Activated naive CD4-positive, alpha-beta T cell treated with anti-CD3 and anti-CD28 coated beads for 36 hours (primary cell): Measurements from ENCODE around the gene SNX14. TPM values are rescaled to one million over a fixed set of nuclear protein-coding genes. Genes with fewer than 3 reads are reported as not detected.
"Not testable (repeated sequence)": the region's sequence is repeated elsewhere in the genome, so short reads cannot be mapped to it uniquely, and the experiment has no call there.

Source experiments
- CTCF ChIA-PET: fragments of 350-600 bp; sonication (Branson Sonifier 250); formaldehyde crosslinking; loops from one replicate; lab custom pipeline; 2021; ENCODE audit warnings: antibody characterized with exemption; lab: Charles Lee
- DNase-seq: peaks from one replicate; pipeline ENCODE4 v3.0.0-alpha.2; 2020
- H3K27ac Mint-ChIP-seq: one replicate; pipeline ENCODE4 v1.8.0; 2021; ENCODE audit warnings: mild to moderate bottlenecking, mixed read lengths
- H3K27me3 Mint-ChIP-seq: one replicate; pipeline ENCODE4 v1.8.0; 2021; ENCODE audit warnings: low read depth, mixed read lengths
- H3K36me3 Mint-ChIP-seq: one replicate; pipeline ENCODE4 v1.8.0; 2021; ENCODE audit warnings: low read depth, mixed read lengths
- H3K4me1 Mint-ChIP-seq: one replicate; pipeline ENCODE4 v1.8.0; 2021; ENCODE audit warnings: low read depth, mixed read lengths
- H3K4me3 Mint-ChIP-seq: one replicate; pipeline ENCODE4 v1.8.0; 2021; ENCODE audit warnings: mild to moderate bottlenecking, moderate library complexity, mixed read lengths
- H3K9me3 Mint-ChIP-seq: one replicate; pipeline ENCODE4 v1.8.0; 2021; ENCODE audit warnings: mixed read lengths
- intact Hi-C: fragments of 100-400 bp; cut with micrococcal nuclease; formaldehyde crosslinking; loops from one replicate; pipeline ENCODE4 v1.15.1; 2023
- total RNA-seq, 2 experiments: library from RNA; stranded (reverse); gene quantifications; one replicate each; pipeline ENCODE4 v1.2.3, GENCODE V29; 2021

SNX14 gene
- total RNA-seq, 2 experiments from 2014 or later, result 18.8 to 22.6 TPM

DNA sequence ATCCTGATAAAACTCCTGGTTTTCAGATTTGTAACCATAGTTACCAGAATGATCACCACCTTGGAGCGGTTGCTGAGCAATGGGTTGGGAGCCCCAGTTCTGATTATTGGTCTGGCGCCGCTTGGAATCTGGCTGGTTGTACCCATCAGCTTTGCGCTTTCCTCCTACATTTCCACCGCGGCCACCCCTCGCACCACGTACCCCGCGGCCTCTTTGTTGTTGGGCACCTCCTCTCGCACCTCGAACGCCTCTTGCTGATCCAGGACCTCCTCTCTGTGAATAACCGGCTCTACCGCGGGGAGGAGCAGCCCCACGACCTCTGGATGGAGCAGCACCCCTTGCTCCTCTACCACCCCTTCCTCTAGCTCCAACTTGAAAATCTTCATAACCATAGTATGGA lies 21.1 kb upstream of the SNX14 start:
- H3K4me3 Mint-ChIP-seq, result no peak overlapping the region
- CTCF ChIA-PET, result no interaction called here
- H3K27me3 Mint-ChIP-seq, result no peaks in the 10 kb centered on the region
- H3K4me1 Mint-ChIP-seq, result peaks cover 14% of the 10 kb centered on the region
- no peak for DNase-seq
- H3K27ac Mint-ChIP-seq, result no peak overlapping the region
- intact Hi-C loops, result no loop called here
- H3K9me3 Mint-ChIP-seq, result no peaks in the 10 kb centered on the region
- H3K36me3 Mint-ChIP-seq, result peaks cover 50% of the 10 kb centered on the region

DNA sequence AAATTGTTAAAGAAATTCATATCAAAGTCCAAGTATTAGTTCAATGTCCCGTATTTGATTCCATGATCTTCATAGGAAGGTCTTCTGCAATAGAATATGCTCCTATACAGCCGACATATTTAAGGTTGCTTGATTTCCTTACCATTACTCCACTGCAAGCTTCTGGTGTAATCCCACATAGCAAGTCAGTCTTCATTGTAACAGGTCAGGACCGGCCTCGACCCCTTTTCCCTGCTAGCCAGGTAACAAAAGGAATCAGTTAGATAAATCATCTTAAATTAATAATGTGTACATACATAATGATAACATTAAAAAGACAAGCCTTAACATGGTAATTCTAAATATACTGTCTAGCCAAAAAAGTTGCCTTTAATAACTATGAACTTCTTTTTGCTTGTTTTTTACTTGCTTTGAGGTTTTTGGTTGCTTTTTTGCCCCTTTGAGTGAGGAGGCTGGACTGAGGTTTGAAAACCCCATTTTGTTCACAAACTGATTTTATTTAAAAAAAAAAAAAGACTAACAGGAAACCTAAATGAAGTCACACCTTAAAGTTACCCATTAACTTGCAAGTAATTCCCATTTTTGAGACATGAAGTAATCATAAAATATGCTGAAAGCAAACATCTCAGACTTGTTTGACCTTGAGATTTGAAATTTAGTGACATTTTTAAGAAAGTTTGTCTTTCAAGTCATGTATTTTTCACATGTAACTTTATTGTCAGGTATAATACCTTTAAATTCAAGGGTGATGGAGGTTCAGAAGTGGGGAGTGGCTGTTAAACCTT lies 19.2 kb upstream of the SNX14 start:
- Mint-ChIP-seq H3K27ac (no peak overlapping the region), H3K4me3 (no peak overlapping the region)
- CTCF ChIA-PET, result no interaction called here

DNA sequence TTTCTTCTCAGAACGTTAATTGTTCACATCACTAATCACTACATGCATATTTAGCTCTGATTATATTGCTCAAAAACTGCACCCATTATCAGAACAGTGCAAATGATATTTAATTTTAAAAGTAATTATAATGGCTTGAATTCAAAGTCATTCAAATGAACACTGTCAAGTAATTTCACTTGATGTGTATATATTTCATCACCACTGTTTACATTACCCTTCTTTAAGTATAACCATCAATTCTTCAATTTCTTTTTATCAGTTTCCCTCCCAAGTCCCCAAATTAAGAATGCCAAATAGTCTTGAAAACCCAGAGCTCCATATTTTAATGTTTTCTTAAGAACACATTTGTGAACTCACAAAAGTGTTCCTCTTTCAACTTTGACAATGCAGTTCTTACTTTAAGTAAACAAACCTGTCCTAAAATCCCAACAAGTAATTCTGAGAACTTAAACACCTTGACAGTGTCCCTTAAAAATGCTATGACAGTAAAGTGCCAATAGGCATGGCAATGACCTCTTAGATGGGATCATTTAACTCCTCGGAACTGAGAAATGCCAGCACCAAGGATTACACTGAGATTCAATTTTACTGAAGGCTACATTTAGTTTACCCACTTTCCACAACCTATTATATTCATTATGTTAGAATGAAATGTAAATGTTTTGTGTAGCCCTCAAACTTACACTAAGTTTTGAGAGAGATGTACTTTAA lies 16.7 kb upstream of the SNX14 start:
- CTCF ChIA-PET, result no interaction called here
- H3K27ac Mint-ChIP-seq, result no peak overlapping the region
- intact Hi-C loops, result no loop called here
- H3K4me1 Mint-ChIP-seq, result peaks cover 5% of the 10 kb centered on the region
- no peaks in the 10 kb centered on the region for H3K27me3 Mint-ChIP-seq
- no peak overlapping the region for H3K4me3 Mint-ChIP-seq
- DNase-seq, result no peak
- H3K9me3 Mint-ChIP-seq, result no peaks in the 10 kb centered on the region
- H3K36me3 Mint-ChIP-seq, result peaks cover 41% of the 10 kb centered on the region

More for the DNA sequence above, 19.2 kb upstream of the SNX14 start:
- peaks cover 7% of the 10 kb centered on the region for H3K4me1 Mint-ChIP-seq
- no peaks in the 10 kb centered on the region for H3K27me3 Mint-ChIP-seq
- intact Hi-C loops, result no loop called here
- H3K36me3 Mint-ChIP-seq, result peaks cover 46% of the 10 kb centered on the region
- no peak for DNase-seq
- no peaks in the 10 kb centered on the region for H3K9me3 Mint-ChIP-seq

DNA sequence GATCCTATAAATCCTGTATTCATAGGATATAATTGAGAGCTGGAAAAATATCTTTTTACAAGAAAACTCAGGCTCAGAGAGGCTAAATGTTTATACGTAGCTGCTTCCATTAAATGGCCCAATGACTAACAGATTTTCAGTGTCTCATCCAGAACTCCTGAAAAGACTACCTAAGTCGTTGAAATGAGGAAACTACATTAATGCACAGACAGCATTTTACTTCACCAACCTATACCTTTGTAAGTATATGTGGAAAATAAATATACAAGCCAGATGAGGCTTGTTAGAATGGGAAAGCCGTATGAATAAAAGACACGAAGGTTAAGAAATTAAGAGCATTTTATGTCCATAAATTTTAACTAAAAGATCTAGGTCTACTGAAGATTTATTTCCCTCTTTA lies 8.4 kb upstream of the SNX14 start:
- H3K36me3 Mint-ChIP-seq, result peaks cover 12% of the 10 kb centered on the region
- H3K4me1 Mint-ChIP-seq, result no peaks in the 10 kb centered on the region
- no peak overlapping the region for H3K4me3 Mint-ChIP-seq
- H3K27ac Mint-ChIP-seq, result no peak overlapping the region
- CTCF ChIA-PET, result no interaction called here
- H3K27me3 Mint-ChIP-seq, result no peaks in the 10 kb centered on the region
- DNase-seq, result no peak
- H3K9me3 Mint-ChIP-seq, result no peaks in the 10 kb centered on the region
- intact Hi-C loops, result no loop called here

DNA sequence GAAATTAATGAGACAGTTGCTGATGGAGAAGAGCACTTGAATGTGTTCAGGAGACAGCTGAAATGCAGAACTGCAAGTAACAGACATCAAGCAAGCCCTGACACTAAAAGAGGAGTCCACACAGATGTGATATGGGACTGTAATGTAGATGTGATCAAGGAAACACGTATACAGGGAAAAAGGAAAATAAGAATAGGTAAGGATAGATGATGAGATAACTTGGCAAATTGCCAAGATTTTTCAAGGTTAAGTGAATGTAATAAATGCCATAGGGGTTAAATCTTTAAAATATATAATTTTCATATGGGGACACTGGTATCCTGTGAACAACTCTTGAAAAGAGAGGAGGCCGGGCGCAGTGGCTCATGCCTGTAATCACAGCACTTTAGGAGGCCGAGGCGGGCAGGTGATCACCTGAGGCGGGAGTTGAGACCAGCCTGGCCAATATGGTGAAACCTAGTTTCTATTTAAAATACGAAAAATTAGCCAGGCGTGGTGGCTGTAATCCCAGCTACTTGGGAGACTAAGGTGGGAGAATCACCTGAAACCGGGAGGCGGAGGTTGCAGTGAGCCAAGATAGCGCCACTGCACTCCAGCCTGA lies 7.2 kb upstream of the SNX14 start:
- Mint-ChIP-seq H3K9me3 (no peaks in the 10 kb centered on the region), H3K27me3 (no peaks in the 10 kb centered on the region), H3K4me1 (no peaks in the 10 kb centered on the region), H3K27ac (peak overlapping the region; percentile 48), H3K4me3 (no peak overlapping the region), H3K36me3 (peaks cover 12% of the 10 kb centered on the region)
- CTCF ChIA-PET, result no interaction called here
- no peak for DNase-seq
- intact Hi-C loops, result no loop called here

DNA sequence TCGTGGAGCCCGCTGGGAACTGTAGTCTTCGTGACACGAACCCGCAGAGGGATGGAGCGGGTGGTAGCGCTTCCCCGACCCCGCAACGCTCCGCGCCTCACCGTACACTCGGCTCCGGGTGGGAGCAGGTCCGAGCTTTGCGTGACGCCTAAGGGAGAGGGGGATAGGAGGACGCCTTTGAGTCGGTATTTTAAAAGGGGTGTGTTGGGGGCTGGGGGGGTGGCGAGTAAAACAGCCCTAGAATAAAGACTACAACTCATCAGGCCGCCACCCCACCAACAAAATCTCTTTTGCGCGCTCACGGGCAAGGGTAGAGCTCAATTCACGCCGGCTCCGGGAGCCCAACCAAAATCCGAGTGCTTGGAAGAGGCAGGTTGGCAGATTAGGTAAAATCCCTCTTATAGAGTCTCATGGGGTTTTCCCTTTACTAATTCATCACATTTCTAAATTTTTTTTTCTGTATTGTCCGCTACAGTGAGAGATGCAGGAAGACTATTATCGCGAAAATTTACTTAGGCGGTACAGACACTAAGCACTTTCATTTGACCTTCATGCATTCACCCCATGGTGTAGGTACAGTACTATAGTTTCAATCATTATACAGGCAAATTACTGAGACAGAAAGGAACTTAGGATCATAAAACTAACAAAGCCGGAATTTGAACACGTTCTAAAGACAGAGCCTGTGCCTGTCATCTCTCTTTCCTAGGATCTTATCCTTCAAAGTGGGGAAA lies 706 bp upstream of the SNX14 start:
- Mint-ChIP-seq H3K27ac (peak overlapping the region; percentile 94), H3K4me1 (peaks cover 30% of the 10 kb centered on the region)

DNA sequence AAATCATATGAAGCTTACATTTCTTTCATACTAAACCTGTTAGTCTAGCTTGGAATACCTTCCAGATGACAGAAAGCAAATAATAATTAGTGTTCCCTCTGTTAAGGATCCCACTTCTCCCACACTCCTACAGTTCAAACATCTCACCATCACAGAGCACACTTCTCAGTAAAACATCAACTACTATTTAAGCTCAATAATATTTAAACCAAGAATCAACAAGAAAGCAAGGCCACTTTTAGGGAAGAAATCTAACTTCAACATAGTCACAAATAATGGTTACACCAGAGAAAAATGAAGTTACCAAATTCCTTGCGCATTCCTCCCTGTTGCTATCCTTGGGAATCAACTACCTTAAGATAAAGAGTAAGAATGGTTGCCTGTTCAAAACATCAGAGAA lies 1.6 kb downstream of the SNX14 start:
- Mint-ChIP-seq H3K4me1 (peaks cover 32% of the 10 kb centered on the region), H3K27ac (no peak overlapping the region), H3K4me3 (peak overlapping the region; percentile 93), H3K36me3 (peaks cover 14% of the 10 kb centered on the region), H3K27me3 (no peaks in the 10 kb centered on the region), H3K9me3 (no peaks in the 10 kb centered on the region)
- intact Hi-C loops, result loop anchor here (5.0 kb wide), 2 partner anchors 1365 to 1565 kb away; partner anchors contain the start of genes CEP162 and ZNF292
- DNase-seq, result no peak
- CTCF ChIA-PET, result interaction anchor here (1.4 kb wide), 1 partner anchor 20 kb away, joined by 3 read pairs; no protein-coding TSS in a partner anchor

More for the DNA sequence above, 706 bp upstream of the SNX14 start:
- peak; percentile 76 for DNase-seq
- intact Hi-C loops, result loop anchor here (1.0 to 5.0 kb wide), 7 partner anchors 15 to 1563 kb away; partner anchors contain the start of genes CEP162 and ZNF292
- Mint-ChIP-seq H3K9me3 (no peaks in the 10 kb centered on the region), H3K36me3 (peaks cover 12% of the 10 kb centered on the region), H3K4me3 (peak overlapping the region; percentile 93), H3K27me3 (no peaks in the 10 kb centered on the region)
- CTCF ChIA-PET, result interaction anchor here (1.0 kb wide), 1 partner anchor 58 kb away, joined by 3 read pairs; no protein-coding TSS in a partner anchor

DNA sequence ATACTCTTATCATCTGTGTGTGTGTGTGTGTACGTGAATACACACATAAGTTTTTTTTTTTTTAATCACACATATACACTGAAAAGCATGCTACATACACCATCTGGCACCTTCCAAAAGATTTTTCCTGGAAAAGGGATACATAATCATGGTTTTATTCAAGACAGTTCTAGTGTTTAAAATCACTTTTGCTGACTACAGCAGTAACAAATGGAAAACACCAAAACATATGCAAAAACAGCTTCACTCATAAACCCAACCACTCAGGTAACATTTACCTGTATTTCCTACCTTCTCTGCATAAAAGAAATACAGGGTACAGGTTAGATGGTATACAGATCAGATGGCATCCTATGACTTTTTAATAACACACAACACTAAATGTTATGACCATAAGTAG lies 2.5 kb downstream of the SNX14 start:
- Mint-ChIP-seq H3K36me3 (peaks cover 15% of the 10 kb centered on the region), H3K4me3 (no peak overlapping the region), H3K27ac (no peak overlapping the region), H3K4me1 (peaks cover 33% of the 10 kb centered on the region), H3K9me3 (no peaks in the 10 kb centered on the region), H3K27me3 (no peaks in the 10 kb centered on the region)
- CTCF ChIA-PET, result no interaction called here
- intact Hi-C loops, result loop anchor here (5.0 kb wide), 2 partner anchors 1364 to 1566 kb away; partner anchors contain the start of genes CEP162 and ZNF292
- no peak for DNase-seq

DNA sequence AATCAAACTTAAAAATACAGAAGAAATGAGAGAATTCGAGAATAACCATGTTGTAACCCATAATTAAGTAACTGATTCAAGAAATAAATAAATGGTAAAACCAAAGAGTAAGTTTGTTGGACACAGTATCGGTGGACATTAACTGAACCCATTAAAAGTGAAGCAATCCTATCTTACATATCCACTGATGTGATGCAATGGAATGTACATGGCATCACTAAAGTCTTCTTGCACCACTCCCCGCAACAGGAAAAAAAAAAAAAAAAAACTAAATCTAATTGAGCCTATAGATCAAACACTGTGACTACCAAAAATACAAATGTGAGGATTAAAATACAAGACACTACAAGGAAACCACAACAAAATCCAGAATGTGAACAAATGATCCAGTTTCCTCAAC lies 7.9 kb downstream of the SNX14 start:
- Mint-ChIP-seq H3K9me3 (peaks cover 23% of the 10 kb centered on the region), H3K27ac (no peak overlapping the region), H3K27me3 (no peaks in the 10 kb centered on the region), H3K4me1 (peaks cover 24% of the 10 kb centered on the region), H3K36me3 (peaks cover 50% of the 10 kb centered on the region), H3K4me3 (no peak overlapping the region)
- intact Hi-C loops, result no loop called here
- no peak for DNase-seq
- CTCF ChIA-PET, result interaction anchor here (0.7 kb wide), 1 partner anchor 1469 kb away, joined by 8 read pairs; no protein-coding TSS in a partner anchor

DNA sequence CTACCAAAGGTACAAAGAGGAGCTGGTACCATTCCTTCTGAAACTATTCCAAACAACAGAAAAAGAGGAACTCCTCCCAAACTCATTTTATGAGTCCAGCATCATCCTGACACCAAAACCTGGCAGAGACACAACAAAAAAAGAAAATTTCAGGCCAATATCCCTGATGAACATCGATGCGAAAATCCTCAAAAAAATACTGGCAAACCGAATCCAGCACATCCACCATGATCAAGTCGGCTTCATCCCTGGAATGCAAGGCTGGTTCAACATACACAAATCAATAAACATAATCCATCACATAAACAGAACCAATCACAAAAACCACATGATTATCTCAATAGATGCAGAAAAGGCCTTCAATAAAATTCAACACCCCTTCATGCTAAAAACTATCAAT lies 10.8 kb downstream of the SNX14 start:
- DNase-seq, CTCF ChIA-PET, intact Hi-C loops, H3K4me3 Mint-ChIP-seq, H3K27me3 Mint-ChIP-seq, H3K27ac Mint-ChIP-seq: not testable (repeated sequence)
- peaks cover 17% of the 10 kb centered on the region for H3K4me1 Mint-ChIP-seq
- peaks cover 39% of the 10 kb centered on the region for H3K36me3 Mint-ChIP-seq
- H3K9me3 Mint-ChIP-seq, result peaks cover 23% of the 10 kb centered on the region

DNA sequence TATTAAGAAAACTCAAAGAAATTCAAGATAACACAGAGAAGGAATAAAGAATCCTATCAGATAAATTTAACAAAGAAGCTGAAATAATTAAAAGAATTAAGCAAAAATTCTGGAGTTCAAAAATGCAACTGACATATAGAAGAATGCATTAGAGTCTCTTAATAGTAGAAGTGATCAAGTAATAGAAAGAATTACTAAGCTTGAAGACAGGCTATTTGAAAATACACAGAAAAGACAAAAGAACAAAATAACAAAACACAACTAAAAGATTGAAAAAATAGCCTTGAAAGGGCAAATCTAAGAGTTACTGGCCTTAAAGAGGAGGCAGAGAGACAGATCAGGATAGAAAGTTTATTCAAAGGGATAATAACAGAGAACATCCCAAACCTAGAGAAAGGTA lies 12.1 kb downstream of the SNX14 start:
- Mint-ChIP-seq H3K4me3 (no peak overlapping the region), H3K9me3 (peaks cover 23% of the 10 kb centered on the region), H3K4me1 (peaks cover 14% of the 10 kb centered on the region), H3K36me3 (peaks cover 37% of the 10 kb centered on the region), H3K27ac (no peak overlapping the region), H3K27me3 (no peaks in the 10 kb centered on the region)
- no peak for DNase-seq
- CTCF ChIA-PET, result no interaction called here
- intact Hi-C loops, result no loop called here

DNA sequence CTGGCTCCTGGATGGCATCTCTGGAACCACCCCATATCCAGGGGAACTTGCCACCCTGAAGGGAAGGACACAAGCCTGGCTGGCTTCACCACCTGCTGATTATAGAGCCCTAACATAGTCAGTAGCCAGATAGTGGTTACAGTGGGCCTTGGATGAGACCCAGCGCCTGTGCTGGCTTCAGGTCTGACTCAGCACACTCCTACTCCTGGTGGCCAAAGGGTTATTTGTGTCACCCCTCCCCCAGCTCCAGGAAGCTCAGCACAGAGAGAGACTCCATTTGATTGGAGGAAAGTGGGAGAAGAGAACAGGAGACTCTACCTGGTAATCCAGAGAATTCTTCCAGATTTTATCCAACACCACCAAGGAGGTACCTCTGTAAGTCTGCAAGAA lies 12.8 kb downstream of the SNX14 start:
- intact Hi-C loops, result no loop called here
- Mint-ChIP-seq H3K27me3 (no peaks in the 10 kb centered on the region), H3K36me3 (peaks cover 34% of the 10 kb centered on the region), H3K9me3 (peaks cover 23% of the 10 kb centered on the region), H3K27ac (no peak overlapping the region), H3K4me3 (no peak overlapping the region), H3K4me1 (peaks cover 13% of the 10 kb centered on the region)
- CTCF ChIA-PET, result no interaction called here
- no peak for DNase-seq
